BE2C (cell line): ENCODE measurements around the gene ARHGEF9.
"Not testable (repeated sequence)": the region's sequence is repeated elsewhere in the genome, so short reads cannot be mapped to it uniquely, and the experiment has no call there.

Experiments
- DNase-seq: peaks from one replicate; pipeline ENCODE4 v3.0.0-alpha.2; 2020
- H3K27me3 ChIP-seq: fragments of 250-450 bp; sonication (Bioruptor Pico); 2 replicates; pipeline ENCODE4 v1.5.1; 2020; ENCODE audit warnings: mild to moderate bottlenecking
- H3K36me3 ChIP-seq: fragments of 250-450 bp; sonication (Bioruptor Pico); 2 replicates; pipeline ENCODE4 v1.5.1; 2020; ENCODE audit warnings: mild to moderate bottlenecking
- H3K4me1 ChIP-seq: fragments of 250-450 bp; sonication (Bioruptor Pico); 2 replicates; pipeline ENCODE4 v1.5.1; 2020
- H3K4me3 ChIP-seq: 2 replicates; pipeline ENCODE4 v1.5.1; 2011; ENCODE audit warnings: low read depth, low read length
- H3K9me3 ChIP-seq: fragments of 250-450 bp; sonication (Bioruptor Pico); 2 replicates; pipeline ENCODE4 v1.5.1; 2020
- CTCF ChIP-seq: IDR thresholded peaks from 2 replicates; pipeline ENCODE4 v1.5.1; 2012; ENCODE audit warnings: mild to moderate bottlenecking, low read depth, low read length

The ARHGEF9 gene

GRCh38 chrX:63809173-63809572 is 24.2 kb upstream of the ARHGEF9 start:
- TF ChIP-seq CTCF: no peak
- H3K4me3 ChIP-seq: no peak overlapping the region
- no peaks in the 10 kb centered on the region for H3K27me3 ChIP-seq

DNA sequence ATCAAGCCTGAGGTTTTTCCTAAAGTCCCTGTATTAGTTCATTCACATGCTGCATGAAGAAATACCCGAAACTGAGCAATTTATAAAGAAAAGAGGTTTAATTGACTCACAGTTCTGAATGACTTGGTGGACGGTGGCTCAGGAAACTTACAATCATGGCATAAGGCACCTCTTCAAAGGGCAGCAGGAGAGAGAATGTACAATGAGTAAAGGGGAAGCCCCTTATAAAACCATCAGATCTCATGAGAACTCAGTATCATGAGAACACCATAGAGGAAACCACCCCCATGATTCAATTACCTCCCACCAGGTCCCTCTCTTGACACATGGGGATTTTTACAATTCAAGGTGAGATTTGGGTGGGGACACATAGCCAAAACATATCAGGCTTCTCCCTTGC is 10.4 kb upstream of the ARHGEF9 start:
- not testable (repeated sequence) for H3K4me3 ChIP-seq, H3K36me3 ChIP-seq, H3K9me3 ChIP-seq, H3K27me3 ChIP-seq, DNase-seq, H3K4me1 ChIP-seq

More at GRCh38 chrX:63809173-63809572, 24.2 kb upstream of the ARHGEF9 start:
- H3K4me1 ChIP-seq: no peaks in the 10 kb centered on the region
- H3K36me3 ChIP-seq: no peaks in the 10 kb centered on the region
- no peaks in the 10 kb centered on the region for H3K9me3 ChIP-seq
- DNase-seq: no peak

DNA sequence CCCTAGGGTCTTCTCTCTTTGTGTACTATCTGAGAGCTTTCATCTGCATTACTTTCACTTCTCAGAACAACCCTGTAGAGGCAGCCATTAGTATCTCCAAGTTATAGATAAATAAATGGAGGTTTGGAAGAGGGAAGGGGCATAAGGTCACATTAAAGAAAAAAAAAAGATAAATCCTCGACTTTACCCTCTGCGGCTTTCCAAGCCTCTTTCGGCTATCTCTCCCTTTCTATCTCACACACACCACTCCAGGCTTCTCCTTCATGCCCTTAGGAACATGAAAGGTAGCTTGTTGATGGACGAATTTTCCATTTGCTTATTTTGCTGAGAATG is 660 bp upstream of the ARHGEF9 start:
- H3K9me3 ChIP-seq: no peaks in the 10 kb centered on the region
- no peak for TF ChIP-seq CTCF
- H3K4me3 ChIP-seq: peak overlapping the region; percentile 37; the same call in 1 of the 2 replicates
- no peak for DNase-seq
- H3K36me3 ChIP-seq: no peaks in the 10 kb centered on the region
- H3K4me1 ChIP-seq: no peaks in the 10 kb centered on the region
- no peaks in the 10 kb centered on the region for H3K27me3 ChIP-seq

GRCh38 chrX:63784346-63784901 is 590 bp downstream of the ARHGEF9 start:
- TF ChIP-seq CTCF: no peak
- H3K4me1 ChIP-seq: no peaks in the 10 kb centered on the region
- no peak for DNase-seq
- no peaks in the 10 kb centered on the region for H3K9me3 ChIP-seq
- no peak overlapping the region; the same call in none of the 2 replicates for H3K4me3 ChIP-seq
- H3K27me3 ChIP-seq: no peaks in the 10 kb centered on the region
- no peaks in the 10 kb centered on the region for H3K36me3 ChIP-seq

DNA sequence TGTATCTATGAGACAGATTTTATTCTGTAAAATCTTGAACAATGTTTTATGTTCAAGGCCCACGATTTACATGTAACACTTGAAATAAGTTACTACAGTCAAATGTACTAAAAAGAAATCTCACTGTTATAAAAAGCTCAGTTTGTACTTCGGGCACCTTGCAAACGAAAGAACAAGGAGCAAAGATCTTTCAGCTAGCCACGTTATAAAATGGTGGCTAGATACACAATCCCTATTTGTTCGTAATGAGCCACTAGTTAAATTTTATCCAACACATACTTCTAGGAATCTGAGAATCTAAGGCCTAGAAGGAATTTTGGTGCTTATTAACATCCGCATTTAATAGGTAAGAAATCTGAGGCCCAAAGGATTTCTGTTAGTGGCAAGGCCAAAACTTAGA is 2.5 kb downstream of the ARHGEF9 start:
- H3K4me3 ChIP-seq: no peak overlapping the region
- H3K9me3 ChIP-seq: no peaks in the 10 kb centered on the region
- H3K36me3 ChIP-seq: no peaks in the 10 kb centered on the region

DNA sequence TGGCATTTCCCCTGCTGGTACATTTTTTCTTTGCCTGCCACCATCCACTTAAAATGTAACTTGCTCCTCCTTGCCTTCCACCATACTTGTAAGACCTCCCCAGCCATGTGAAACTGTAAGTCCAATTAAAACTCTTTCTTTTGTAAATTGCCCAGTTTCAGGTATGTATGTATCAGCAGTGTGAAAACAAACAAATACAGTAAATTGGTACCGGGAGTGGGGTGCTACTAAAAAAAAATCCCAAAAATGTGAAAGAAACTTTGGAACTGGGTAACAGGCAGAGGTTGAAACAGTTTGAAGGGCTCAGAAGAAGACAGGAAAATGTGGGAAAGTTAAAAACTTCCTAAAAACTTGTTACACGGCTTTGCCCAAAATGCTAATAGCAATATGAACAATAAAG is 16.3 kb downstream of the ARHGEF9 start:
- DNase-seq: no peak
- TF ChIP-seq CTCF: no peak
- Histone ChIP-seq H3K4me3 (no peak overlapping the region), H3K27me3 (no peaks in the 10 kb centered on the region), H3K9me3 (no peaks in the 10 kb centered on the region), H3K36me3 (no peaks in the 10 kb centered on the region), H3K4me1 (no peaks in the 10 kb centered on the region)

More for the DNA sequence above, 2.5 kb downstream of the ARHGEF9 start:
- TF ChIP-seq CTCF: no peak
- Histone ChIP-seq H3K4me1 (no peaks in the 10 kb centered on the region), H3K27me3 (no peaks in the 10 kb centered on the region)
- no peak for DNase-seq

GRCh38 chrX:63765712-63766111 is 19.3 kb downstream of the ARHGEF9 start:
- DNase-seq: no peak
- Histone ChIP-seq H3K36me3 (no peaks in the 10 kb centered on the region), H3K4me3 (no peak overlapping the region), H3K27me3 (no peaks in the 10 kb centered on the region), H3K4me1 (no peaks in the 10 kb centered on the region), H3K9me3 (no peaks in the 10 kb centered on the region)
- no peak for TF ChIP-seq CTCF
